Activated T-helper 1 cell treated with anti-CD3 and anti-CD28 coated beads, Interleukin-2, amount 50 U/mL, for 16 hours (primary cell): Measurements from ENCODE around the gene OSBPL3.

Experiments
- DNase-seq, 2 donors: peaks; one replicate each; pipeline ENCODE4 v3.0.0-alpha.2; 2020; ENCODE audit warnings: low read depth in 1 of 2, low spot score in 1 of 2

The OSBPL3 gene

GRCh38 chr7:24980534-24981170 is 674 bp upstream of the OSBPL3 start:
- DNase-seq: peak in 1 of 2 donors; percentile 4

GRCh38 chr7:24979470-24979862 is 512 bp downstream of the OSBPL3 start:
- DNase-seq: peak; percentile 62 to 64

- no peak for DNase-seq
Measured at GRCh38 chr7:24978843-24979469, 1.0 kb downstream of the OSBPL3 start.

GRCh38 chr7:24975644-24976260 is 4.2 kb downstream of the OSBPL3 start:
- no peak for DNase-seq

- DNase-seq: no peak
Measured at GRCh38 chr7:24975172-24975571, 4.8 kb downstream of the OSBPL3 start.

- no peak for DNase-seq
Measured at GRCh38 chr7:24974026-24974832, 5.7 kb downstream of the OSBPL3 start.

GRCh38 chr7:24972991-24973390 is 7.0 kb downstream of the OSBPL3 start:
- no peak for DNase-seq

GRCh38 chr7:24972166-24972477 is 7.9 kb downstream of the OSBPL3 start:
- no peak for DNase-seq

- no peak for DNase-seq
Measured at GRCh38 chr7:24971333-24972165, 8.4 kb downstream of the OSBPL3 start.

GRCh38 chr7:24970676-24971075 is 9.3 kb downstream of the OSBPL3 start:
- no peak for DNase-seq

GRCh38 chr7:24968165-24968564 is 11.8 kb downstream of the OSBPL3 start:
- DNase-seq: no peak

- DNase-seq: no peak
Measured at GRCh38 chr7:24967696-24968095, 12.3 kb downstream of the OSBPL3 start.

GRCh38 chr7:24966802-24967201 is 13.2 kb downstream of the OSBPL3 start:
- DNase-seq: no peak

GRCh38 chr7:24965831-24966708 is 13.9 kb downstream of the OSBPL3 start:
- DNase-seq: peak in 1 of 2 donors; percentile 24

GRCh38 chr7:24964191-24964590 is 15.8 kb downstream of the OSBPL3 start:
- DNase-seq: no peak

- DNase-seq: peak in 1 of 2 donors; percentile 2
Measured at GRCh38 chr7:24963218-24963617, 16.8 kb downstream of the OSBPL3 start.

- no peak for DNase-seq
Measured at GRCh38 chr7:24962418-24962962, 17.5 kb downstream of the OSBPL3 start.

- DNase-seq: no peak
Measured at GRCh38 chr7:24959735-24960485, 20.1 kb downstream of the OSBPL3 start.

GRCh38 chr7:24958399-24958798 is 21.6 kb downstream of the OSBPL3 start:
- no peak for DNase-seq
